SHP77 treated with DMSO at 0.1 percent for 48 hours (cell line): ENCODE measurements around the gene SCAMP4.
A peak's percentile ranks its signal among the peaks of the same experiment; 100 is the strongest.

Source experiments
- DNase-seq: peaks from one replicate; lab custom pipeline; 2025; lab: John Stamatoyannopoulos, UW

SCAMP4 gene

DNA sequence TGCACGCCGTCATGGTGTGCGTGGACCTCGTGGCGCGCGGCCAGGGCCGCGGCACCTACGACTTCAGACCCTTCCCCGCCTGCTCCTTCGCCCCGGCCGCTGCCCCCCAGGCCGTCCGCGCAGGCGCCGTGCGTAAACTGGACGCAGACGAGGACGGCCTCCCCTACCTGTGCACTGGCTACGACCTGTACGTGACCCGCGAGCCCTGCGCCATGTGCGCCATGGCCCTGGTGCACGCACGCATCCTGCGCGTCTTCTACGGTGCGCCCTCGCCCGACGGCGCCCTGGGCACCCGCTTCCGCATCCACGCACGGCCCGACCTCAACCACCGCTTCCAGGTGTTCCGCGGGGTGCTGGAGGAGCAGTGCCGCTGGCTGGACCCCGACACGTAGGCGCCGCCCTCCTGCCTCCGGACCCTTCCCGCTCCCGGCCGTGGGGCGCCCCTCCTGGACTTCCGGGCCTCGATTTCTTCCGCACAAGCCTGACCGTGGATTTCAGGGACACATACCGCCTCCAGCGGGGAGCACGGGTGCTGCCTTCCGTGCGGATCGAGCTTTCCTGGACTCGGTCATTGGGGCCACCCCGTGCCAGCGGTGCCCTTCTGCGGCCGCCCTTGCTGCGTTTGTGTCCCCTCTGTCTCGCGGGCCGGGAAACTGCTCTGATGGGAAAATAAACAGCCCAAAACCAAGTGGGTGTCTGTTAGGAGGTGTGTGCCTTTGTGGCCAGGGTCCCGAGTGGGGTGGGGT is 7.7 kb downstream of the SCAMP4 start:
- DNase-seq: no peak

DNA sequence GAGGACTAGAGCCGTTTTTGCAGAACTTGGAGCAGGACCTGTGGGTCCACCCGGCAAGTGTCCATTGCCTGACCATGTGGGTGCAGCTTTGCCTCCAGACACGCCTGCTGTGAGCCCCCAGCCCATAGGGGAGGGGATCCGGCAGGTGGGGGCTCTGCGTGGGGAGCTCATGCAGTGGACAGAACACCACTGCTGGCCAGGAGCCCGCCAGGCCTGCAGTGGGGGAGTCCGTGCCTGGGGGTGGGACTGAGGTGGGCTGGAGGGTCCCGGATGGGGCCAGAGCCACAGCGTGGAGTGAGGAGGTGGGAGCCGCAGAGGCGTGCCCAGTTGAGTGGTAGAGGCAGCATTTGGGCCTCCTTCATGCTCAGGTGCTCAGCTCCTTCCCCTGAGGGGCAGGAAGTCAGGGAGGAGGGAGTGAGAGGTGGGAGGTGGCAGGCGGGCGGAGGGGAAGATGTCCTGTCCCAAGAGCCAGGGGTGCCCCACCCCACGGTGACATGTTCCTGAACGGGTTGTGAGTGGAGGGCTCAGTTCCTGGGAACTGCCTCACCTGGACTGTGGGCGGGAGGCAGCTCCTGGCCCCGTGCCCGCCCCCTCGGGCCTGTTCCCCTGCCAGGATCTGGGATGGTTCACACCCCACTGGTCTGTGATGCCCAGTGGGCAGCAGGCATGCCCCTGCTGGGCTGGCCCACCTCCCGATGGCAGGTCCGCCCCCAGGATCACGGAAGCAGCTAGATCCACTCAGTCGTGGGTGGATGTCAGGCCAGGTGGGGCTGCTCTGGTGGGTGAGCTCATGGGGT is 8.8 kb downstream of the SCAMP4 start:
- DNase-seq: no peak

DNA sequence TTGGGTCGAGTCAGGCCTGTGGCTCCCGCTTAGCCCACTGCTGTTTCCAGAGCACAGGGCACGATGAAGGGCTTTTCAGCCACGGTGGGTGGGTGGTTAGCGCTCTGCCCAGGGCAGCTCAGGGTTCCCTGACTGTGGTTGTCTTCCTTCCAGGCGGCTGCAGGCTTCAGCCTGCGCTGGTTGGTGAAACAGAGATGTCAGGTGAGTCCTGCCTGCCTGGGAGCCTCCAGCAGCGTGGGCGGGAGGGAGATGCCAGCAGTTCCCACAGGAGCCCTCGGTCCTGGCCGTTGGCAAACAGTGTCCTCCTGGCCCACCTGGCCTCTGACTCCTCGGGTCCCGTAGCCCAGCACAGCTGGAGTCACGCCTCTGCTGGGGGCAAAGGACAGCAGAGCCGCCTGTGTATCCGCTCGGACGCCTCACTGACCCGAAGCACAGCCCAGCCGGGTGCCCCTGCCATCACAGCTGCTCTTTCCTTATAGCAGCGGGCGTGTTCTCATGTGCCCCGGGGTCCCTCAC is 9.7 kb downstream of the SCAMP4 start:
- no peak for DNase-seq

DNA sequence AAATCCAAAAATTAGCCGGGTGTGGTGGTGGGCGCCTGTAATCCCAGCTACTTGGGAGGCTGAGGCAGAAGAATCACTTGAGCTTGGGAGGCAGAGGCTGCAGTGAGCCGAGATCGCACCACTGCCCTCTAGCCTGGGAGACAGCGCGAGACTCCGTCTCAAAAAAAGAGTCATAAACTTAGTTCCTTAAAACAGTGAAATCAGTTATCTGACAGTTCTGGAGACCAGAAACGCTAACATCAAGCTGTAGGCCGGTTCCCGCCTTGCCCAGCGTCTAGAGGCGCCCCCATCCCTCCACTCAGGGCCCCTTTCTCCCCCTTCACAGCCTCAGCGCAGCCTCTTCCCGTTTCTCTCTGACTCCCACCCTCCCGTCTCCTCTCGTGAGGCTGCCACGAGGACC is 11.9 kb downstream of the SCAMP4 start:
- DNase-seq: no peak

DNA sequence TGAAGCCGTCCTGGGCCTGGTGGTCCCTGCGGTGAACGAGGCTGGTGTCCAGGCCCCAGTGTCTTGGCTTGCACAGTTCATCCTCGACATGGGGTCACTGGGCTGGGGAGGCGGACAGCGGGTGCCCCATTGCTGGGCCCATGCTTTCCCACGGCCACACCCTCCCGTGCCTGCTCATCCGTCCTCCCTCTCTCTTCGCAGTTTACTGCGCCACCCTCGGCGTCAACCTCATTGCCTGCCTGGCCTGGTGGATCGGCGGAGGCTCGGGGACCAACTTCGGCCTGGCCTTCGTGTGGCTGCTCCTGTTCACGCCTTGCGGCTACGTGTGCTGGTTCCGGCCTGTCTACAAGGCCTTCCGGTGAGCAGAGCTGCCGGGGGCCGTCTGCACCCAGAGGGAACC is 12.7 kb downstream of the SCAMP4 start:
- no peak for DNase-seq

DNA sequence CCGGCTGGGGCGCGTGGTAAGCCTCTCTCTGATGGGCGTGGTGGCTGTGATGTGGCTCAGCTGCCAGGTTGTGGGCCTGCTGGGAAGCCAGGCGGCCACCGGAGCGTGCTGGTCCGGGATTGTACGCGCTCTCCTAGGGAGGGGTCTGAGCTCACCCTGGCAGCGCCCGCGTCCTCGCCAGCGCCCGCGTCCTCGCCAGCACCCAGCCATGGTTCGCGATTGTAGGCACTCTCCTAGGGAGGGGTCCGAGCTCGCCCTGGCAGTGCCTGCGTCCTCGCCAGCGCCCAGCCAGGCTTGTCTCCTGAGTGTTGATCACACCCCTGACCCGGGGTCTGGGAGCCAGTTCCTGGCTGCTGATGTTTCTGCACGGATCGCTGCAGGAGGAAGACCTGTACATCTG is 13.8 kb downstream of the SCAMP4 start:
- DNase-seq: no peak

DNA sequence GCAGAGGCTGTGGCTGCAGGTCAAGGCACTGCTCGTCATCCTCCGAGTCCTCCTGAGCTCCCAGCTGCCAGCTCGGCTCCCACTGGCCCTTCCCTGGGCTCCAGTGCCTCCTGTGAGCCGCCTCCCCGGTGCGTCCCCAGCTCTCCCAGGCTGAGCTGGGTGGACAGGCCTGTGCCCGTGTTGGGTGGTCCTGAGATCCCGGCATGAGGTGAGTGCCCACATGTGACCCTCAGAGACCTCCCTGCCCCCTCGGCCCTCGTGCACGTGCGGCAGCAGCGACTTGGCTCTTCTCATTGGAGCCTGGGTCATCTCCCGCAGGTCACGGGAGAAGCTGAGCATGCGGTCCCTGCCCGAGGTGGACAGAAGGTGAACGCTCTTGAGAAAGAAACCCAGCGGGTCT is 15.4 kb downstream of the SCAMP4 start:
- DNase-seq: no peak

DNA sequence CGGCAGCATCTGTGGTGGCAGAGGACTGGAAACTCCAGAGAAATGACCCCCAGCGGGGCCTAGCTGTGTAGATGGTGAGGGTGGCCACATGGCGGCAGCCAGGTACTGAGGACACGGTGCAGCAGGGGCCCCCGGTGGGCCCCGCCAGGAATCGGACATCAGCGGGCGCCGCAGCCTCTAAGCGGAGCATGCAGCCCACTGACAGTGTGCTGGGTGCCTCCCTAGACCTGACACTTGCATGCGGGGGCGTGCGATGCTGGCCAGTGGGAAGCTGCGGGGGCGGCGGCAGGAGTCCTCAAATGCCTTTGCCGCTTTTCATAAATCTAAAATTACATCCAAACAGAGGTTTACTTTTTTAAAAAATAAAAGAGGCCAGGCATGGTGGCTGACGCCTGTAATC is 16.1 kb downstream of the SCAMP4 start:
- no peak for DNase-seq

DNA sequence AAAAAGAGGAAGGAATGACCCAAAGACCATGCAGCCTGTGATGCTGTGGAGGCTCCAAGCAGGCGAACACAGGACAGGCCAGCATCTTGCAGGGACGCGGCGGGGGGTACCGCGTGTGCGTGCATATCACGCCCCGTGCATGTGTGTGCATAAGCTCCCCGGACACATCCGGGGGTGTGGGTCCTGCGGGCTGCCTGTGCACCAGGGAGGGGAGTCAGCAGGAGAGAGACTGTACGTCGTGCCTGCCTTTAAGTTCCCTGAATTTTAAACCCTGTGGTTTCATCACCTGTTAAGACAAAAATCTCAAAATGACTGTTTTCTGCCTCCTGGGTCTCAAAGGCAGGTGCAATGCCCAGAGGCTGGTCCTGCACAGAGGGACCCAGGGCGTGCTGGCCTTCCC is 16.6 kb downstream of the SCAMP4 start:
- DNase-seq: no peak

DNA sequence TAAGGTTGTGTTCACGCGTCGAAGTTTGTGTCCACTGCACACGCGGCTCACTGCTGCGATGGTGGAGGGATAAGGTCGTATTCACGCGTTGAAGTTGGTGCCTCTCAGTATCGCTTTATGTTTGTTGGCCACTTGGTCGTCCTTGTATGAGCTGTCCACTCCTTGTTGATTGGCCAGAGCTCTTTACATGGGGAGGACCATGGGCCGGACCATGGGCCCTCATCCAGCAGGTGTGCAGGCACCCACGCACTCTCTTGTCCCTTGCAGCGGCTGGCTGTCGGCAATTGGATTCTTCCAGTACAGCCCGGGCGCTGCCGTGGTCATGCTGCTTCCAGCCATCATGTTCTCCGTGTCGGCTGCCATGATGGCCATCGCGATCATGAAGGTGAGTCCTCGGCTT is 17.6 kb downstream of the SCAMP4 start:
- no peak for DNase-seq

DNA sequence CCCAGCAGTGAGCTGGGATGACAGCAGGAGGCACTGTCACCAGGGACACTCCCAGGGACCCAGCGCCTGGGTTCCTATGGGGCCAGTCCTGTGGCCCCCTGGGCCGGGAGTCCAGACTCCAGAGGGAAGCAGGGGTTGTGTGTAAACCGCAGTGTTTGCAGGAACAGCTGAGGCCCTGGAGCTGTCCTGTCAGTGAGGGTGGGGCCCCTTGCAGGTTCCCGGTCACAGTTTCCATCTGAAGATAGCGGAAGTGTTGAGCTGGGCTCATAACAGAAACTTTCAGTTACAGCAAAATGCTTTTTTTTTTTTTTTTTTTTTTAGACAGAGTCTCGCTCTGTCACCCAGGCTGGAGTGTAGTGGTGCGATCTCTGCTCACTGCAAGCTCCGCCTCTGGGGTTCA is 18.1 kb downstream of the SCAMP4 start:
- DNase-seq: no peak

DNA sequence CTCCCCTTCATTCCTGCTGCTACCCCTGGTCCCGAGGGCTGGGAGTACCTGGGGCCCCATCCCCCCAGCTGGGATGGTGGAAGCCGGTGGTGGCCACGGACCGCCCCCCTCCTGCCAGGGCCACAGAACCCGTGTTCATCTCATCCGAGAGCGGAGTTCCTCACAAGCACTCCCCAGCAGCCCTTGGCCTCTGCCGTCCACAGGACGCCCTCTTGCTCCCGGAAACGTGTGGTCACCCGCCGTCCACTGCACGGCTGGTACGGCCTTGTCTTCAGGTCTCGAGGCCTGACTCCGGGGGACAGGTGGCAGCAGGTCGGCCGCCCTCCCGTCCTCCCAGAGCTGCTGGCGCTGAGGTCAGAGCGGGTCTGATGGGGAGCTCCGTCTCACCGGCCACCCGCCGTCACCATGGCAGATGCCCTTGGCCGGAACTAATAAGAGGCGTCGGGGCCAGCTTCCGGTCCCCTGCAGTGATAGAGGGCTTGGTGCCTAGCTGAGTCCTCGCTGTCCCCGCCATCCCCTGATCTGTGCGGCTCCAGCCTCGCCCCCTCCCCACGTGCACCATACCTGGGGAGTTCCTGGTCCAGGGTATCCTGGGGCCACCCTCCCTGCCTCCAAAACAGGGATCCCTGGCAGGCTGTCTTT is 19.2 kb downstream of the SCAMP4 start:
- no peak for DNase-seq

DNA sequence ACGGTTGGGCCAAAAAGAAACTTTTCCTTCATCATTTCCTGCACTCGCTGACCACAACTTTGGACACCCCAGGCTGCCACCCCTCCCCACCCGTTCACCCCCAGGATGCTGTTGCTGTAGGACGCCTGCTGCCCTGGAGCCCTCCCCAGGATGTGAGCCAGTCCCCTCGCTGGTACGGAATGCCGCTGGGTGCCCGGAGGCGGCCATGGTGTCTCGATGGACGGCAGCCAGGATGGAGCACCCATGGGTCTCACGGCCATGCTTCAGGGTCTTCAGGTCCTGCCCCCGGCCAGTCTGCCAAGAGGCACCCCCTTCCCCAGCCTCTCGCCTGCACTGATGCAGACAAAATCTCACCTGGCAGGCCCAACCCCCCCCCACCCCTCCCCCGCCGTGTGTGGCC is 20.3 kb downstream of the SCAMP4 start:
- DNase-seq: no peak

DNA sequence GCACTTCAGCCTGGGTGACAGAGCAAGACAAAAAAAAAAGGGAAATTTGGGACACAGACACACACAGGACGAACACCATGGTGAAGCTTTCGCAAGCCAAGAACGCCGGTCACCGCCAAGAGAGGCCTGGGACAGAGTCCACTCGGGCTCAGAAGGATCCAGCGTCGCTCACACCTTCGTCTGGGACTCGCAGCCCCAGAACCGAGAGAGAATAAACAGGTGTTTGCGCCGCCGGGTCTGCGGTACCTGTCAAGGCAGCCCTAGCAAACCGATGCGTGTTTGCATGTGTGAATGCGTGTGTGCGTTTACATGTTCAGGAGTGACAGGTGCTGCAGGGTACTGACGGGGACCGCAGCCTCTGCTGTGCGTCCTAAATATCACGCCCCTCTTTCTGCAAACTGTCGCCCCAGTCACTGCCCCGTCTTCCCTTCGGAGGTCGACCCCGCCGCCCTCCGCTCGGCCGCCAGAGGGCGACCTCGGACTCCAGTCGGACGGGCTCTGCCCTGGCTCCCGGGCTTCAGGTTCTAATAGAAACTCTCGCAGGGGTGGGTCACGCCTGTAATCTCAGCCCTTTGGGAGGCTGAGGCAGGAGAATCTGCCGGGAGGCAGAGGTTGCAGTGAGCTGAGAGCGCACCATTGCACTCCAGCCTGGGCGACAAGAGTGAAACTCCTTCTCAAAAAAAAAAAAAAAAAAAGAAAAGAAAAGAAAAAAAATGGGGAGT is 24.0 kb downstream of the SCAMP4 start:
- peak; percentile 35 for DNase-seq

DNA sequence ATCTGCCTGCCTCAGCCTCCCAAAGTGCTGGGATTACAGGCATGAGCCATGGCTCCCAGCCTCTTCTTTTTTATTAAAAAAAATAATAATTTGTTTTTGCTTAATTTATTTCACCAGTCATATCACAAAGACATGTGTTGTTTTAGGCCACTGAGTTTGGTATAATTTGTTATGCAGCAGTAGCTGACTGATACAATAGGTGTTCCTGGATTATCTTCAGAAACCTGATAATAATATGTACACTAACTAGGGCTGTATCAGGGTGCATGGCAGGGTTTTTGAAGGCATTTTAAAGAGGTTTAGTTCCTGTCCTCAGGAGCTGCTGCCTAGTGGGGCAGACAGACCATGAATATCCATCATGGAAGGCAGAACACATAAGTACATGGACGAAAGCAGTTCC is 26.2 kb downstream of the SCAMP4 start:
- no peak for DNase-seq

DNA sequence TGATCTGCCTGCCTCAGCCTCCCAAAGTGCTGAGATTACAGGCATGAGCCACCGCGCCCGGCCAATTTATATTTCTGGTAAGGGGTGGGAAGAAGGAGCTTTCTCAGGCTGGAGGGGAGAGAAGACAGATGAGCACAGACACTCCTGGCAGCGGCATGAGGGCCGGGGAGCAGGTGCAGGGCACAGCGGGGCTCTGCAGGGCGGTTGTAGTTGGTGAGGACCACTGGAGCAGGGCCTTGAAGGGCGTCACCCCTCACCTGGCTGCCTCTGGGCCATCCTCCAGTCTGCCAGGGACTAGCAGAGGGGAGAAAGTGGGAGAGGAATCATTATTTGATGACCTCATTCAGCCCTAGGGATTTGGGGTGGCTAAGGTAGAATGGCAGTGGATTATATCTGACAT is 27.2 kb downstream of the SCAMP4 start:
- DNase-seq: no peak

DNA sequence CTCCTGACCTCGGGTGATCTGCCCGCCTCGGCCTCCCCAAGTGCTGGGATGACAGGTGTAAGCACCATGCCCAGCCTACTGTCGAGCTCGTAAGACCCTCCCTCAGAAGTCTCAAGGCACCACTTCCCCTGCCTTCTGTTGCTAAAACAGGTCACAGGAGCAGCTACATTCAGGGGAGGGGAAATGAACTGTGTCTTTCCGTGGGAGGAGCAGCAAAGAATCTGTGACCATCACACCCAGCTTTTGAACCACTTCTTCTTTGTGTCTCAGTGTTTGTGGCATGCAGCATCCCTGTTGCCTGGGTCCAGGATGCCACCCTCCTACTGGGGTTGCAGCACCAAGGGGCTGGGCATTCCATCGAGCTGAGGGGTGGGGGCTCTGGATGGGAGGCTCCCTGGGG is 28.0 kb downstream of the SCAMP4 start:
- no peak for DNase-seq

DNA sequence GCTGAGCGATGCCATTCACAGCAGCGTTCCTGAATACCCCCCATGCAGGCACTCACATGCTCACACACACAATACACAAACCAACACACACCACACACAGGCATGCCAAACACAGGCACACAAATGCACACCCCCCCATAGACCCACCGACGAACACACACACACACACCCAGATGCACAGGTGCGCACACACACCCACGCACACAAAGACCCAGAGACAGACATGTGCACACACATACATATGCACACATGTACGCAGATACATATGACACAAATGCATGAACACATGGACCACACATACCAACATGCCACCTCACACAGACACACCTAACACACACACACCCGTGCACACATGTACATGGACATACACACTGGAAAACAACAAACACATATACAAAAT is 28.7 kb downstream of the SCAMP4 start:
- DNase-seq: no peak

DNA sequence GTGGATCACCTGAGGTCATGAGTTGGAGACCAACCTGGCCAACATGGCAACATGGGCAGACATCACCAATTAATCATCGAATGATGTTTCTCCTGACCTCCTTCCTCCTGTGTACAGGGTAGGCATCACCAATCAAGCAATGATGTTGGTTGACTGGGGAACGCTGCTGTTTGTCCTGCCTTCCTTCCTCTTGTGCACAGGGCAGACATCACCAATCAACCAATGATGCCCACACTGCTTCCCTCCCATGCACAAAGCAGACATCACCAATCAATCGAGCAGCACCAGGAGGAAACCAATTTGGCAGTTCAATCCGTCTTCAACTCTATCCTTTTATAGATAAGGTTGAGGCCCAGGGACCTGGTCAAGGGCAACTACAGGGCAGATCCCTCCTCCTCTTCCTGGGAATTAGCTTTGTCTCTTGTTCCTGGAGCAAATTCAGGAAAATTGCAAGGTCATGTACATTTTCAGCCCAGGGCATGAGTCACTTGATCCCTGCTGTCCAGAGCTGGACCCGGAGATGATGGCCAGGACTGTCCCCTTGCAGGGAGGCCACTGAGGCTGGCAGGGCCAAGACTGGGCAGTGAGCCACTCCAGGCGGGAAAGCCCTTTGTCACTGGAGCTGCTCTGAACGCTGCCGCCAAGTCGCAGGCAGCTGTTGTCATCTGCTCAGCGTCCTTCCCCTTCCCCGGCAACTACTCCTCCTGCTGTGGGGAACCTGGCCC is 30.4 kb downstream of the SCAMP4 start:
- DNase-seq: peak; percentile 16

DNA sequence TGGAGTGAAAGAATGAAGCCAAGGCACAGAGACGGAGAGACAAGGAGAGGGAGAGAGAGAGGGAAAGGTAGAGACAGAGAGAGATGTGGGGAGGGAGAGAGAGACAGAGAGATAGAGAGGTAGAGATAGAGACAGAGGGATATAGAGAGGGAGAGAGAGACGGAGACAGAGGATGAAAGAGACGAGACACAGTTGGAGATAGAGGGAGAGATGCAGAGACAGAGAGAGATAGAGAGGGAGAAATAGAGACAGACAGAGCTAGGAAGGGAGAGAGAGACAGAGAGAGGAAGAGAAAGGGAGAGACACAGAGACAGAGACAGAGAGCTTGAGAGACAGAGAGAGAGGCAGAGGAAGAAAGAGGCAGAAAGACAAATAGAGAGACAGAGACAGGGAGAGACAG is 31.2 kb downstream of the SCAMP4 start:
- no peak for DNase-seq

DNA sequence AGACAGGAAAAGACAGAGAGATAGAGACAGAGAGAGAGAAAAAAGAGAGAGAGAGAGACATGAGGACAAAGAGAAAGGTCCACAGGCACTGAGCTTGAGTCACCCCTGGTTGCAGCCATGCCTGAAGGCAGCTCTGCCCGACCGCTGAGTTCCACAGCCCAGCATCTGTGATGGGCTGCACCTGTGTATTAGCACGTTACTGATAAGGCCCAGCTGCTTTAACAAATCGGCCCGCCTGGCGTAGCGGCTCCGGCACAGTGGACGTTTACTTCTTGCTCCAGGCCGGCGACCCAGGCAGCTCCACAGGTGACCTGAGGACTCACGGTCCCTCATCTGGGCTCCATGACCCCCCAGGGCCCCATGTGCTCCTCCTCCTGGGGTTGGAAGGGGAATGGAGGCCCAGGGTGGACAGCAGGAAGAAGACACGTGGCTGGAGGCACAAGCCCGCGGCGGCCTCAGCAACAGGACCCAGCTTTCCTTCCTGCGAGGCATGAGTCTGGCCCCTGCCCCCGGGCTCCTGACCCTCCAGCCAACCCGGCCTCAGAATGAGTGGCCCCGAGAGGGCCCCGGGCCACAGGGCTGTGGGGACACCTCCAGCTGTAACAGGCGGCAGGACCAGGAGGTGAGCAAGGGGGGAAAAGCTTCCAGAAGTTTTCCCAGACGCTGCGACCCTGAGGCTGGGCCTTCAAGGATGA is 31.9 kb downstream of the SCAMP4 start:
- no peak for DNase-seq
